Urothelium cell line (cell line): ENCODE results near the gene BAIAP3.

Experiments
- DNase-seq: peaks from one replicate; pipeline ENCODE4 v3.0.0; 2011; ENCODE audit warnings: low spot score, mixed read lengths
- FAIRE-seq: peaks from 2 replicates; lab custom pipeline; 2011; peaks lifted over from hg19 to GRCh38; lab: Jason Lieb, UNC

Gene BAIAP3

DNA sequence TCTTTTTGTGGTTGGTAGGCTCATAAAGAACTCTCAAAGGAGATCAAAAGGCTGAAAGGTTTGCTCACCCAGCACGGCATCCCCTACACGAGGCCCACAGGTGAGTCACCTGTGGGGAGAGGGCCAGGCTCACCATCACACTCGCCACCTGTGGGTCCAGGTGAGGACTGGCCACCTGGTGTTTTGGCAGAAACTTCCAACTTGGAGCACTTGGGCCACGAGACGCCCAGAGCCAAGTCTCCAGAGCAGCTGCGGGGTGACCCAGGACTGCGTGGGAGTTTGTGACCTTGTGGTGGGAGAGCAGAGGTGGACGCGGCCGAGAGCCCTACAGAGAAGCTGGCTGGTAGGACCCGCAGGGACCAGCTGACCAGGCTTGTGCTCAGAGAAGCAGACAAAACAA is 29.4 kb downstream of the BAIAP3 start:
- DNase-seq: no peak
- FAIRE-seq: no peak

DNA sequence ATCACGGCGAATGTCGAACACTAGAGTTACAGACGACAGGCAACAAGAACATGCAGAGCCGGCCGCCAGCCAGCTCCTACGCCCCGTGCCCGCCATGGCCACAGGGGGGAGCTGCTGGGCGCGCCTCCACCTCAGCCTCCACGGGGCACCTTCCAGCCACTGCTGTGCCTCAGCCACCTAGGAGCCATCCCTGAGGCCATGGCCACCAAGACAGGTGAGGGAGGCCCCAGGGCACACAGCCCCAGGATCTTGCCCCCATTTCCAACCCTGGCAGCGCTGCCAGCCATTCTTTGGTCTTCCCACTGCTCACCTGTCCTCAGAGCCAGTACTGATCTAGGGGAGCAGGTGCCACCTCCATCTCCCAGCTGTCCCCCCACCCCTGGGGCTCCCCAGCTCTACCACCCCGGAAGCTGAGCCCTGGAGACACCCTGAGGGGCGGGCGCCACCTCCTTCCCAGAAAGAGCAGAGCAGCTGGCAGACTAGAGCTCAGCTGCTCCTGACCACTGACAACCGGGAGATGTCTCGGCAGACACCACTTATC is 30.1 kb downstream of the BAIAP3 start:
- peak; percentile 80 for DNase-seq
- peak; percentile 30 for FAIRE-seq

DNA sequence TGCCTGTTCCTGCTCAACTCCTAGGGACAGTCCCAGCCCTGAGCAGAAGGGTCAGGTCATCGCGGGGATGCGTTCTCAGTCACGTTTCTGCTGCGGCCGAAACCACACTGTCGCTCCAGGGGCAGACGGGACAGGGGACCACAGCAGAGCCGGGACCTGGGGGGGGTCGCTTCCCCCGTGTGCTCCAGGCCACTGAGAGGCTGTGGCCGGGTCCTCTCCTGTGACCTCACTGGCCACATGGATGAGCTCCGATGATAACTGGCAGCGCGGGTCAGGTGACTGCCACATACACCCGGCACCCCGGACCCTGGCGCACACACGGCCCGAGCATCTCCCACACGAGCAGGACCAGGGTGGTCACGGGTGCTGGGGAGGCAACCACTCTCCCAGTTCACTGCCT is 31.1 kb downstream of the BAIAP3 start:
- DNase-seq (no peak), FAIRE-seq (no peak)

DNA sequence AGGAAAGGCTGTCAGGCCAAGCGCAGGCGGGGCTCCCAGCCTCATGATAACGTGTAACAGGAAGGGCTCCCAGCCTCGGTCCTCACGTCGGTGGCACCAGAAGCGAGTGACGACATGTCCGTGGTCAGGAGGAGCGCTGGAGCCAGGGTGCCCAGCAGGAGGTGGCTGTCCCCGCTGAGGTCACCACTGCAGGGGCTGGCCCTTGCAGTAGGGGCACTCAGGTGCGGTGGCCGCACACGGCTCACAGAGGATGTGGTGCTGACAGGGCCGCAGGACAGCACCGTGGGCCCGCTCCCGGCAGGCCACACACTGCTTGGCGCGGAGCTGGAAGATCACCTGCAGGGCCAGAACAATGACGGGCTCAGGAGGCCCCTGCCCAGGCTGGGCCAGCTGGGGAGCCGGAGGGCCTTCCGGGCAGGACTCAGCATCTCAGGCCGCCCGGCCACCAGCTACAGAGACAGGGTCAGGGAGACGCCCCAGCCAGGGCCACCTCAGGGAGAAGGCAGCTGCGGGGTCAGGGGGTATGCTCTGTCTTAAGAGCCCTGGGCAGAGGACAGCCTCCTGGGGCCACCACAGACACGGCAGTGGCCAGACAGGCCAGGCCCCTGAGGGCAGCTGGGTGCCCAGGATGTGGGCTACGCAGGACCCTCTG is 32.7 kb downstream of the BAIAP3 start:
- DNase-seq (no peak), FAIRE-seq (no peak)

DNA sequence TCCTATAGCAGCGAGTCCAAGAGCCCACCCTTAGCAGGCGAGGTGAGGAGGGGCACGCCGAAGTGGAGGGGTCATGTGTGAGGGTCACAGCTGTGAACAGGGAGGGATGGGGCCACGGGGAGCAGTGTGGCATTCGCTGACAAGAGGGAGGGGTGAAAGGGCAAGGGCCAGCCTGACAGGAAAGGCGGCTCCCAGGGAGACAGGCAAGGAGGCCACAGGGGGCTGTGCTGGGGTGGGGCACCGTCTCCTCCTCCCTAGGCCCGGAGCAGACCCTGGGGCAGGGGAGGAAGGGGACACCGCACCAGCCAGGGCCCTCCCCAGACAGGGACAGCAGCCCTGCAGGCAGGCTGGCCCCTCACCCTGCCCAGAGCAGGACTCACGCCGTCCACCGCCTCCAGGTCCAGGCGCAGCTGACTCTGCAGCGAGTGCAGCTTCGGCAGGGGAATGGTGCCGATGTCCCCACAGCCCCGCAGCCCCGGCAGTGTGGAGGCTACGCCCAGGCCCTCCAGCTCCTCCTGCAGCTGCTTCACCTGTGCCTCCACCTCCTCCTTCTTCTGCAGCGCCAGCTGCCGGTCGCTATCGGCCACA is 33.4 kb downstream of the BAIAP3 start:
- FAIRE-seq: no peak

DNA sequence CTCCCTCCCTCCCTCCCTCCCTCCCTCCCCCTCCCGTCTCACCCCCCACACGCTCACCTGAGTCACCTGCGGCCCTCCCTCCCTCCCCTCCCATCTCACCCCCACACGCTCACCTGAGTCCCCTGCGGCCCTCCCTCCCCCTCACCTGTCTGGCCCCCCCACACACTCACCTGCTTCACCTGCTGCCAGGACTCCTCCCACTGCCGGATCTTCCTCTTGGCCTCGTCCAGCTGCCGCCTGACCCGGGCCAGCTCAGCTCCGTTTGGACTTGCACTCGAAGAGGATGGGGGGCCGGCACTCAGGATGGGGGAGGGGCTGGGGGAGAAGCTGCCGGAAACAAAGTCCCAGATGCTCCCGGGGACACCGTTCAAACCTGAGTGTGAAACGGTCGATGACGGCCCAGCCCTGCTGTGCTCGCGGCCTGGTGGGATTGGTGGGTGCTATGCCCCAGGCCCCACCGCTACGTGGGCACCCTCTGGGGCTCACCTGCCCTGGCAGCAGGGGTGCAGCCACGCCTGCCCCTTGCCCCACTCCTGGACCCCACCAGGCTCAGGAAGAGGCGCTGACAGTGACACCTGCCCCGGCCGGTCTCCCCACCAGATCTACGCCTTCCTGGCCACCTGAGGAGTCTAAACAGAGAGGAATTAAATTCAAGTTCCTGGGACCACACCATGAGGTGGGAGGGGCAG is 34.2 kb downstream of the BAIAP3 start:
- FAIRE-seq: no peak
- DNase-seq: no peak

More for the DNA sequence above, 33.4 kb downstream of the BAIAP3 start:
- no peak for DNase-seq

DNA sequence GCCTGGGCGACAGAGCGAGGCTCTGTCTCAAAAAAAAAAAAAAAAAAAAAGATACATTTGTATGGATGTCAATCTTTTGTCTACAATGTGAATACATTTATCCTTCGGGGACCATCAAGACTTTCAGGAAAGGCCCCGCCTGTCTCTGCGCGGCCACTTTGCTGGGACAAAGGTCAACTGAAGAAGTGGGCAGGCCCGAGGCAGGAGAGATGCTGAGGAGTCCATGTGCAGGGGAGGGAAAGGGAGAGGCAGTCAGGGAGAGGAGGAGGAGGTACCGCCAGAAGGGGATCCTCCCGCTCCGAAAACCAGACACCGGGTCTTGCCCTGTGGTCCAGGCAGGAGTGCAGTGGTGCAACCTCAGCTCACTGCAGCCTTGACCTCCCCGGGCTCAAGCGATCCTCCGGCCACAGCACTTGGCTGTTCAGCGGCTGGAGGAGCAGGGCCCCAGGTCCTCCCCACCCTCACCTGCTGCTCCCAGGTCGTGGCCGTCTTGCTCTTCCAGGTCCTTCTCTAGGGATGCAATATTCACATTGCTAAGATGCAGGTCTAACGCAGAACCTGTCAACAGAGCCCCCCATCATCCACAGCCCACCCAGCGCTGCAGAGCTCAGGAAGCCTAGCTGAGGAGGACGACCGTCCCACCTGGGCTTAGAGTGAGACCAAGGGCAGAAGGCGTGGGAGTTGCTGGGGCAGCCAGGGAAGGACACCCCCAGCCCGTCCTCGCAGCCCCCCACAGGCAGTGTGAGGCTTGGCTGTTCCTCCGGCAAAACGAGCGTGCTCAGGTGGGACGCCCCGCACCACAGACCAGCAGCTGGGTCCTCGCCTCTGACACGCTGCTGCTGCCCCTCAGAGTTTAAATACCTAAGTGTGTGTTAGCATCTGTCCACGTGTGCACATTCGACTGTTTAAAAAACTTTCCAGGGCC is 37.9 kb downstream of the BAIAP3 start:
- DNase-seq (no peak), FAIRE-seq (peak; percentile 30)

DNA sequence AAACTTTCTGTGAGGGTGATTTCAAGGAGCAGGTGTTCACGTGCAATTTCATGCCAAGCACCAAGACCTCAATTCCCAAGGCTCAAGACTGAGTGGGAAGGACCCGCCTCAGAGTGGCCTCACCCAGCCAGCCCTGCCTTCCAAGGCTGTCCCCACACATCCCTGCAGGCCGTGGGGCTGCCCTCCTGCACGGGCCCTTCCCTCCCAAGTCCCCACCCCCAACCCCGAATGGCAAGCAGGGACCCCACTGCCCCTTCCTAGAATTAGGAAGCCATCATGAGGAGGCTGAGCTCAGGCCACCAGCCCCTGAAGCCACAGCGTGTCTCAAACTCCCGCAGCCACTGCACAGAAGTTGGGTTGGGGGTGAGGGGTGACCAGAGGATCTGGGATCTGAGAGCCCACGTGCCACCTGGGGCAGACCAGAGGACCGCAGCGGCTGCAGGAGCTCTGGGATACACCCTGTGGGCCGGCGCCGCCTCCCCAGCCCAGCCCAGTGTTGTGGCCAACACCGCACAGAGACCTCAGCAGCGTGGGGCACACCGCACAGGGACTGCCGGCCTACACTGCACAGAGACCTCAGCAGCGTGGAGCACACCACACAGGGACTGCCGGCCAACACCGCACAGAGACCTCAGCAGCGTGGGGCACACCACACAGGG is 39.0 kb downstream of the BAIAP3 start:
- FAIRE-seq: no peak

DNA sequence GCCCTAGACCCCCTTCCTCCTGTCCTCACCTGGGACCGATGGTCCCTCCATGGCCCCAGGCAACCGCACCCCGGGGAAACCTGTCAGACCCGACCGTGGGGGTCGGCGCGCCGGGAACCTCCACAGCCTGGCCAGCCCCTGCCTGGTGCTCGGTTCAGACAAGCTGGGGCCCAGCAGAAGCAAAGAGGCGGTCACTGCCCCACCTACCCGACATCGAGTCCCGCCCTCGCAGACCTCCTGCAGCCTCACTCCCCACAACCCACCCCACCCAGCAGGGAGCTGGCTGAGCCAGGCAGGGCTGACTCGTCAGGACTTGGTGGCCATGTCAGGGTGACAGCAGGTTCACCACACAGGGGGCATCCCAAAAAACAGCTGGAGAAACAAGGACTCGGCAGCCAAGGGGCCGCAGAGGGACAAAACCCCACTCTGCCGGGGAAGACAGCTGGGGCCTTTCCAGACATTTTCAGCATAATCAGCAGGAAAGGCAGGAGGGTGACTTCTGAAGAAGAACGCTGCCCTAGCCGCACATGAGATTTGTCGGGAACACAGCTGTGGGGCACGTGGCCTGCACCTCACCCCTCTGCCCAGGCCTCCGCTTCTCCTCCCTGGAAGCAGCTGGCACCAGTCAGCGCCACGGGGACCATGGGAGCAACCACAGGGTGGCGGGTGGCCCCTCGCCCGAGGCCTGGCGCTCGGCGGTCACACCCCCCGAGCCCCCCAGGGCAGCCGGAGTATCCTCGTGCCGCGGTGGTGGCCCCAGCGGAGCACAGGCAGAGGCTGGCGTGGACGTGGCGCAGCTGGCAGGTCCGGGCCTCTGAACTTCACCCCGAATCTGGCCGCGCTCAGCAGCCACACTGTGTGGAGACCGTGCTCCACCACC is 41.2 kb downstream of the BAIAP3 start:
- FAIRE-seq (no peak), DNase-seq (no peak)

More for the DNA sequence above, 39.0 kb downstream of the BAIAP3 start:
- no peak for DNase-seq

DNA sequence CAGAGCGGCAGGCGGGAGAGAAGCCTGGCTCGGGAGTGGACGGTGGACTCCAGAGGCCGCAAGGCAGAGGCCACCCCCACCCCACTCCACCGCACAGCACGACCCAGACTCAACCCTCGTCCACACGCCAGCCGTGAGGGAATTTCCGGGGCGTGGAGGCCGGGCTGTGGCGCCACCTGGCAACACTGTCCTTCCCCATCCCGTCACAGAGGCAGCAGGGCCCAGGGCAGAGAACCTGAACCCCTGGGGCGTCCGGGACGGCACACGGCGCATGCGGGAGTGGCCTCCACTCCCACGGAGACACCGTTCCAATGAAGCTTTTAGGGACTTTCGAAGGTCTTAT is 41.8 kb downstream of the BAIAP3 start:
- FAIRE-seq: no peak
- no peak for DNase-seq

DNA sequence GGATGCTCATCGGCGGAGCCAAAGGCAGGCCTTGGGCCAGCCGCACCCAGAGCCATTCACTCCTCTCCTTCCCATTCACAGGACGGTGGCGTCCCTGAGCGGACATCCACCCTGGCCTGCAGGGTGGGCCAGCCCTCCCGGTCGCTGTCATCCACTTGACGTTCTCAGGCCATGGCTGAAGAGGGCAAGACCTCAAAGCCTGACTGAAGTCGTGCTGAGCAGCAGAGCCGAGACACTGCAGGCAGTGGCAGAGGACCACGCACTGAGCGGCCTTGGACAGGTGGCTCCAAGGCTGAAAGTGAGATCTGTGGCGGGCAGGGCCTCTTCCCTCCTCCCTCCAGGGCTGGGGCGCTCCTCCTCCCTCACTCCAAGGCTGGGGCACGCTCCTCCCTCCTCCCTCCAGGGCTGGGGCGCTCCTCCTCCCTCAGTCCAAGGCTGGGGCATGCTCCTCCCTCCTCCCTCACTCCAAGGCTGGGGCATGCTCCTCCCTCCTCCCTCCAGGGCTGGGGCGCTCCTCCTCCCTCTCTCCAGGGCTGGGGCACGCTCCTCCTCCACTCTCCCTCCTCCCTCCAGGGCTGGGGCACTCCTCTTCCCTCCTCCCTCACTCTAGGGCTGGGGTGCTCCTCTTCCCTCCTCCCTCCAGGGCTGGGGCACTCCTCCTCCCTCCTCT is 42.4 kb downstream of the BAIAP3 start:
- DNase-seq: no peak
- no peak for FAIRE-seq

DNA sequence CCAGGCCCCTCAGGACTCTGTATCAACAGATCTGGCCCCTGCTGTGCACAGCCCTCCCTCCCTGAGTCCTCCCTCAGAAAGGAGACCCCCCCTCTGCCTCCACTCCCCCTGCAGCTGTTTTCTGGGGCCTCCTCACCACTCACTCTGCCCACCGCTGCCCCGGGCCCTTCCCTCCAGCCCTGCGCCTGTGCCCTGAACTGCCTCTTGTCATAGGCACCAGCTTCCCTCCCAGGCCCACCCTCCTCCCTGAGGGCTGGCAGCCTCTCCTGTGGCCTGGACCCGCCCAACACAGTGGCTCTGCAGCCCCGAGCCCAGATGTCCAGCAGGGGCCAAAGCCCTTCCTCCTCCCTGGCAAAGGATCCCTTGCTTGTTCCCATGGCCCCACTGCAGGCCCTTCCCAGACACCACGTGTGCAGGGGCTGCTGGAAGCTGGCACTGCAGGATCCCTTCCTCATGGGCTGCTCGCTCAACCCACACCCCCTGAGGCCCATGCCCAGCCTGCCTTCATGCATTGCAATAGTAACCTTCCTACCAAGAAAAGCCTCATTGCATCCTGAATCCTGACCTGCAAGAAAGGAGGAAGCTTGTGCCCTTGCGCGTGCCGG is 44.1 kb downstream of the BAIAP3 start:
- FAIRE-seq (no peak), DNase-seq (no peak)

DNA sequence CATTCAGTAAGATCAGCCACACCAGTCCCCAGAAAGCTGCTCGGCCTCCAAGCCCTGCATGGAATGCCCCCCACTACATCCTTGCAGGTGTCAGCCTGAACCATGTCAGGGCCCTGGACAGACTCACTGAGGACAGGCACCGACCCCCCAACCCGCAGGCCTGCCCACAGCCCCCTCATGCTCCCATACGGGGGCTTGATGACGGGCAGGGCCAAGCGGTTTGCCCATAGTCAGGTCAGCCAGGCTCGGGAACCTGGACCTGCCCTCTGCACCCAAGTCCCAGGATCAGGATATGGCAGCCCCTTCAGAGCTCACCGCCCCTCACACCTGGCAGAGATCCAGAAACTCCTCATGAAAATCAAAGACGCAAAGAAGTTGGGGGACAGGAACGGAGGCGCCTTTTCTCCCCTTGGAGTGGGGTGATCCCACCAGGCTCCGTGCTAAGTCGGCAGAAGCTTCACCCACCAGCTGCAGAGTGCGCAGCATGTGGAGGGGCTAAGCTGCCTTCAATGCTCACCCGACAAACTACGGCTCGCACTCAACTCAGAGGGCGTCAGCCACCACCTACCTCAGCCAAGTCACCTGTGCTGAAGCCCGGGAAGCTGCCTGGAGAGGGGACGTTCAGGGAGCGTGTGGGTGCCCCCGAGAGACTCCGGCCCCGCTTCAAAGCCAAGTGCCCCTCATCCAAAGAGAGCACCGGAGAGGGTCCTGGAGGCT is 44.8 kb downstream of the BAIAP3 start:
- FAIRE-seq (no peak), DNase-seq (no peak)

DNA sequence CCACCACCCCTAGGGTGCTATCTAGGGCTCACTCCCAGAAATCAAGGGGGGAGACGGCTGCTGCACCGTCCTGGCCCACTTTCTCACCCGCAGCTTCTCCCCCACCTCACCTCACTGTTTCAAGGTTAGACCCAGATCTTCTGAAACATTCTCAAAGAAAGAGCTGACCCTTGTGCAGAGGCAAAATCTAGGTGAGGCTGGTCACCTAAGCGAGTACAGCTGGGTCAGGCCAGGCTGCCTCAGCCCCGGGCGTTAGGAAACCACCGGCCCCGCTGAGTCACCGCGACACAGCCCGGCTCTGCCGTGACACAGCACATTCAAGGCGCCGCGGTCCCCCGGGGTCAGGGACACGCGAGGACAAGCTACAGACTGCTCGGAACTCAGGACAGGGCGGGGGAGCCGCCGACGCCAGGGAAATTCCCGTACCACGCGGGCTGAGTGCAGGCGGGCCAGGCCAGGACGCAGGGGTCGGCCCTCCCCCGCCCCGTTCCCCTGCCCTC is 45.4 kb downstream of the BAIAP3 start:
- DNase-seq: peak; percentile 84
- FAIRE-seq: peak; percentile 59

DNA sequence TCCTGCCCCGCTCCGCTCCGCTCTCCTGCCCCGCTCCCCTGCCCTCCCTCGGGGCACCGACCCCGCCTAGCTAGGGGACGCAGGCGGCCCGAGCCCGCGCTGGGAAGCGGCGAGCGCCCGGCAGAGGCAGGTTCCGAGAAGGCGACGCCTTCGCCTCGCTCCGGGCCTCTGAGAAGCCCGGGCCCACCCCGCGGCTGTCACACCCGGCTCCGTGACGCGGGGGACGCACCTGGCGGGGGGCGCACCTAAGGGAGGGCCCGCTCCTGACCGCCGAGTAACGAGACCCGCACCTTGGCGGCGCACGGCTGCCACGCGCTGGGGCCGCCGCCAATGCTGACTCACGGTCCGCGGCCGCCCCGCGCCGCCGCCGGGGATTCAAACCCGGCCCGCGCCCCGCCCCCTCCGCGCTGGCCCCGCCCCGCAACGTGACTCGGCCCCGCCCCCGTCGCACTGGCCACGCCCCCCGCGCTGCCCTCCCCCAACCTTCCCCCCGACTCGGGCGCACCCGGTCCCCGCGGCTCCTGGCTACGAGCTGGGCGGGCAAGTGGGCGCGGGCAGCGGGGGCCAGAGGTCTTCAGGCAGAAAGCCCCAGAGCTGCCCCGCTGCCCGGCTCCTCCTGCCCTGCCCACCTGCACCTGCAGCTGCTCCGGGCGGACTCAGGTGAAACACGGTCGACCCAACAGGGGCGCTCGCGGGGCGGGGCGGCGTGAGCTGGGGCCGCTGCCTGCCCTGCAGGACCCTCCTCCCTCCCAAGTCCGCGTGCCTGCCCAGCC is 46.0 kb downstream of the BAIAP3 start:
- FAIRE-seq (peak; percentile 84), DNase-seq (peak; percentile 88)

DNA sequence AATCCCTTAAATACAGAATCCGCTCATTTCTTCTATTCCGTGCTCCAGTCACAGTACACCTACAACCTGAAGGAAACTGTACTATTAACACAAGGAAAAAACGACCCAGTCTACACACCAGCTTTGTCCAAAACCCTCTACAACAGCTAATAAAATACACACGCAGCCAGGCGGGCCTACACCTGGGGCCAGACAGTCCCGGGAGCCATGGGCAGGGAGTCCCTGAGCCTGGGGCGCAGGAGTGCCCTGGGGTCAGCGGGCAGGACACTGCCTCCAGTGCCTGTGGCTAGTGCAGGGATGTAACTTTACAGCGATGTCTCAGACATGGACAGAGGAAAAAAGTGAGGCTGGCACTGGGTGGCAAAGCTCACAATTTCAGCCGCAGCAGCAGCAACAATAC is 46.8 kb downstream of the BAIAP3 start:
- FAIRE-seq: no peak

More for the DNA sequence above, 46.8 kb downstream of the BAIAP3 start:
- DNase-seq: no peak
